Left lung (tissue), 10 donors: ENCODE data around the gene KLC1. TPM values are rescaled to one million over a fixed set of nuclear protein-coding genes. Genes with fewer than 3 reads are reported as not detected.

Source experiments
- ATAC-seq: fragments of 200-7000 bp; cut with Tn5 transposase; one replicate; pipeline ENCODE4 v1.9.1; 2020; ENCODE audit warnings: moderate library complexity
- DNase-seq, 4 donors: peaks; one replicate each; pipeline ENCODE4 v3.0.0-alpha.2; 2013 to 2020
- H3K27ac ChIP-seq, 2 donors: fragments of 200-600 bp; sonication (generic) in 1 of 2; one replicate each; pipeline versions ENCODE4 v1.5.0 to v1.8.0; 2020 to 2021
- H3K27me3 ChIP-seq, 2 donors: fragments of 200-600 bp; sonication (generic) in 1 of 2; one replicate each; pipeline versions ENCODE4 v1.5.0 to v1.8.0; 2020 to 2021
- H3K36me3 ChIP-seq, 2 donors: fragments of 200-600 bp; sonication (generic) in 1 of 2; one replicate each; pipeline versions ENCODE4 v1.5.0 to v1.8.0; 2020 to 2021
- H3K4me1 ChIP-seq, 2 donors: fragments of 200-600 bp; one replicate each; pipeline ENCODE4 v1.8.0; 2021
- H3K4me3 ChIP-seq, 2 donors: fragments of 200-600 bp; sonication (generic) in 1 of 2; one replicate each; pipeline versions ENCODE4 v1.5.0 to v1.8.0; 2020 to 2021; ENCODE audit warnings: mild to moderate bottlenecking in 1 of 2
- H3K9me3 ChIP-seq, 2 donors: fragments of 200-600 bp; sonication (generic) in 1 of 2; one replicate each; pipeline versions ENCODE4 v1.5.0 to v1.8.0; 2020 to 2021
- intact Hi-C, 2 donors: fragments of 100-400 bp; cut with DNase I; formaldehyde crosslinking; loops; one replicate each; pipeline versions ENCODE4 v1.11.2 to v1.14.2; 2022
- polyA plus RNA-seq, 6 donors: library from polyadenylated mRNA; unstranded; fragments of 120-200 nt; gene quantifications; one replicate each; pipeline ENCODE4 v1.2.1, GENCODE V29; 2013; ENCODE audit not compliant: insufficient read length in 6 of 6
- total RNA-seq, 2 donors: library from RNA; stranded (reverse); fragmentation: NEBNext Ultra II Directional; extraction: Animal tissue kit (Norgen Biotek cat#: 25700); gene quantifications; one replicate each; pipeline ENCODE4 v1.2.1, GENCODE V29; 2021
- TF ChIP-seq, protein P1 (sequence below), 2 donors: fragments of 200-600 bp; sonication (generic) in 1 of 2; IDR thresholded peaks; one replicate each; pipeline versions ENCODE4 v1.5.0 to v1.8.0; 2021; ENCODE audit warnings: antibody characterized with exemption in 2 of 2
- donor health status: DM: no; HTN: yes; CAD: no.
- donor health status: DM: no; HTN: no; CAD: no.

KLC1 gene
- total and polyA plus RNA-seq, 8 donors, result 126 to 185 (median 156) TPM

DNA sequence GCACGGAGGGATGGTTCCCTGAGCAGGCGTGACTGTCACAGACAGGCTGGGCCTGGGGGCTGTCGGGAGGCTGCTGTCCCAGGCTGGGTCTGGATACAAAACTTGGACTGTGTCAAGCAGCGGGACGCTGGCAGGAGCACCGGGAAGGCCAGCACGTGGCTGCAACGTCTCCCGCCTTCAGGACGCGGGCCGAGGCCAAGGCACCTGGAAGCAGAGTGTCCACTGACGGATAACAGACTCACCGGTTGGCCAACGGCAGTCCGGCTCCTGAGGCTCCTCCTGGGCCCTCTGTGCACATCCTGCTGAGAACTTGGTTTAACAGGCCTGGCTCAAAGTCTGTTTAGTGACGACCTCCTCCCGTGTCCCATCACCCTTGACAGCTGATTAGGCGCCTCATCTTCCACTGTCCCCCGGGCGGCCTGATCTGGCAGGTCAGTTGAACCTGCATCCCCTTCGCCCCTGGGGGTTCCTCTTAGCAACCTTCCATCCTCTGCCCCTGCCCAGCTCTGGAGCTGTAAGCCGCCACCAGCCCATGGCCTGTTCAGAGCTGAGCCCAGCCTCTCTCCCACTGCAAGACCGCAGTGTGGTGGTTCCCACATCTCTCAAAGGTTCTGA, 83.7 kb downstream of the KLC1 start:
- TF ChIP-seq, protein P1, sequence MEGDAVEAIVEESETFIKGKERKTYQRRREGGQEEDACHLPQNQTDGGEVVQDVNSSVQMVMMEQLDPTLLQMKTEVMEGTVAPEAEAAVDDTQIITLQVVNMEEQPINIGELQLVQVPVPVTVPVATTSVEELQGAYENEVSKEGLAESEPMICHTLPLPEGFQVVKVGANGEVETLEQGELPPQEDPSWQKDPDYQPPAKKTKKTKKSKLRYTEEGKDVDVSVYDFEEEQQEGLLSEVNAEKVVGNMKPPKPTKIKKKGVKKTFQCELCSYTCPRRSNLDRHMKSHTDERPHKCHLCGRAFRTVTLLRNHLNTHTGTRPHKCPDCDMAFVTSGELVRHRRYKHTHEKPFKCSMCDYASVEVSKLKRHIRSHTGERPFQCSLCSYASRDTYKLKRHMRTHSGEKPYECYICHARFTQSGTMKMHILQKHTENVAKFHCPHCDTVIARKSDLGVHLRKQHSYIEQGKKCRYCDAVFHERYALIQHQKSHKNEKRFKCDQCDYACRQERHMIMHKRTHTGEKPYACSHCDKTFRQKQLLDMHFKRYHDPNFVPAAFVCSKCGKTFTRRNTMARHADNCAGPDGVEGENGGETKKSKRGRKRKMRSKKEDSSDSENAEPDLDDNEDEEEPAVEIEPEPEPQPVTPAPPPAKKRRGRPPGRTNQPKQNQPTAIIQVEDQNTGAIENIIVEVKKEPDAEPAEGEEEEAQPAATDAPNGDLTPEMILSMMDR (IDR thresholded peaks at IDR 0.05), result no peak
- Histone ChIP-seq H3K4me3 (no peak overlapping the region), H3K9me3 (no peaks in the 10 kb centered on the region), H3K27me3 (no peaks in the 10 kb centered on the region), H3K36me3 (peaks cover 0 to 20% of the 10 kb centered on the region in 2 donors), H3K4me1 (peaks cover 0 to 49% of the 10 kb centered on the region in 2 donors), H3K27ac (peak overlapping the region; percentile 36 to 57)
- intact Hi-C loops, result no loop called here
- DNase-seq (peak in 1 of 4 donors; percentile 80), ATAC-seq (no peak)

DNA sequence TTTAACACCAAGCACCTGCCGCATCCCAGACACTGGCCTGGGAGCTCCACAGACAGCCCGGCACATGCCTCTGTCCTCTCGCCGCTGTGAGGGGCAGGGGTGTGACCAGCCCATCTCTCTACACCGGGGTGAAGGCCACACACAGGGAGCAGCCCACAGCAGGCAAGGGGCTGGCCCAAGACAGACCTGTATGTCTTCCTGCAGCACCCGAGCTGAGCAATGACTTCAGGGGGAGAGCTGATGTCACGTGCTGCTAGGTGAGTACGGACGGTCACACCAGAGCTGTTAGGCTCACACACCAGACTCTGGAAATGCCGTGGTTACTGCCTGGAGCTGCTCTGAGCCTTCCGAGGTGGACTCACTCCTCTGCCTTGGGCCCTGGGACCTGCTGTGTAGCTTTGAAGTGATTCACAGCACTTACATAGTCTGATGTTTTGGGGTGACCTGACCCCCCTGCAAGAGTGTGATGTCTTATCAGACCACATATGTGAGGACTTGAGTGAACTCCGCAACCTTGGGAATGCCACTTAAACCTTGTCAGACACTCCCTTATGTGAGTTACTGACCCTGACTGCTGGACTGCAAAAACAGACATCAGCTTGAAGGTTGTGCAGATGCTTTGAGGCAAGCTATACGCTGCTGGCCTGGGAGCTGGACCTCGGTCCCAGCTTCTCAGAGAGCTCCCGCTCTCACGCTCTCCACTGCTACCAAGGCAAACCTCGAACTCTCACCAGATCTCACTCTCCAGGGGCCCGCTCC, 84.5 kb downstream of the KLC1 start:
- Histone ChIP-seq H3K36me3 (peaks cover 0 to 12% of the 10 kb centered on the region in 2 donors), H3K27ac (no peak overlapping the region), H3K27me3 (no peaks in the 10 kb centered on the region), H3K9me3 (no peaks in the 10 kb centered on the region), H3K4me1 (peaks cover 0 to 55% of the 10 kb centered on the region in 2 donors), H3K4me3 (no peak overlapping the region)
- ATAC-seq (no peak), DNase-seq (no peak)
- TF ChIP-seq, protein P1 (IDR thresholded peaks at IDR 0.05), result no peak
- intact Hi-C loops, result no loop called here

DNA sequence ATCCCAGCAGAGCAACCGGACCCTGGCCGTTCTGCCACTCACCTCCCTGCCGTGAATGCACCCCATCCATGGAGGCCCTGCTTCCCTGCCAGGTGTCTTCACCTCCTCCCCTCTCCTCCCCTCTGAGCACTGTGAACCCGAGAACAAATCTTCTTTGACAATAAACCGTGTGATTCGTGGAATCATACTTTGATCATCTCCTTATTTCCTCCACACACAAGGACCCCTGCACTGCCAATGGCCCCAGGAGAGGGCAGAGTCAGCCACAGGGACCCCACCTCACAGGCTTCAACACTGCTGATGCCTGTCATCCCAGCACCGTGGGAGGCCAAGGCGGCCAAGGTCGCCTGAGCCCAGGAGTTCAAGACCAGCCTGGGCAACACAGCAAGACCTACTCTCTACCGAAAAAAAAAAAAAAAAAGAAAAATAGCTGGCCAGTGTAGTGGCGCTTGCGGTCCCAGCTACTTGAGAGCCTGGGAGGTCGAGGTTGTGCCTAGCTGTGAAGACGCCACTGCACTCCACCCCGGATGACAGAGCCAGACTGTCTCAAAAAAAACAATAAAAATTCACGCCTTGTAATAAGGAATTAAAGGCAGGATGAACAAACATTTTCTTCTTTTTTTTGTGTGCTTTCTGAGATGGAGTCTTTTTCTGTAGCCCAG, 85.2 kb downstream of the KLC1 start:
- peaks cover 0 to 8% of the 10 kb centered on the region in 2 donors for H3K36me3 ChIP-seq
- ATAC-seq, result no peak
- DNase-seq, result no peak
- intact Hi-C loops, result no loop called here
- peaks cover 5 to 56% of the 10 kb centered on the region in 2 donors for H3K4me1 ChIP-seq
- no peaks in the 10 kb centered on the region for H3K9me3 ChIP-seq
- peak overlapping the region in 1 of 2 donors; percentile 77 for H3K4me3 ChIP-seq
- TF ChIP-seq, protein P1 (IDR thresholded peaks at IDR 0.05), result no peak
- no peaks in the 10 kb centered on the region for H3K27me3 ChIP-seq
- H3K27ac ChIP-seq, result no peak overlapping the region

DNA sequence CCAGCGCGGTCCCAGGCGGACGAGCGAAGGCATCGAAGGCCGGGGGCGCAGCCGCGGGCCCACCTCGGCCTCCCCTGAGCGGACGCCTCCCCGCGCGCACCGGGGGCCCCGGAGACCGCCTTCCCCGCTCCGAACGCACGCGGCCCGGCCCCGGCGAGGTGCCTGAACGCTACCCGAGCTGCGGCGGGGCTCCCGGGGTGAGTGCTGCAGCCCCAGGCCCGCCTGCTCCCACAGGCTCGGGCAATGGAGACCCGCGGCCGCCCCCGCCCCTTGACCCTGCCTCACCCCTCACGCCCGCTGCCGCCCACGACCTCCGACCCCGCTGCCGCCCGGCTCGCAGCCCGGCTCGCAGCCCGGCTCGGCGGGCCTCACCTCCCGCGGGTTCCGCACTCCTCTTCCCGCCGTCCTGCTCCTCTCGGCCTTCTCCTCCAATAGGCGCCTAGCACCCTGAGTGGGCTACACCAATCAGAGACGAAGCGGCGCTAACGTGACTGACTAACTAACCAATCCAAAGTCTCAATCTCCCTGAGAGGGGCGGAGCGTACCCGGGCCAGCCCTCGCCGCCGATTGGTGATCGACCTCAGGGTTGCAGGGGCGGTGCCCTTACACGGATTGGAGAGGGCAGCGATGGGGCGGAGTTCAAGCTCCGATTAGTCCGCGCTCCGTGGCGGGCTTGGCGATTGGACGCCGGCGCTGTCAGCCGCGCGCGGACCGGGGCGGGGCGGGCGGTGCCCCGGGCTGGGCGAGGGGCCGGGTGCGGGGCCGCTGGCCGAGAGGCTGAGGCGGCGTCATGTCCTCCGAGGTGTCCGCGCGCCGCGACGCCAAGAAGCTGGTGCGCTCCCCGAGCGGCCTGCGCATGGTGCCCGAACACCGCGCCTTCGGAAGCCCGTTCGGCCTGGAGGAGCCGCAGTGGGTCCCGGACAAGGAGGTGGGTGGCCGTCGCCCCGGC, 86.3 kb downstream of the KLC1 start, which contains the start of the genes XRCC3 and ZFYVE21:
TSS of gene XRCC3 (minus strand) at position 400 of the 949 bp plus-strand sequence. CDS start 4,364 bp downstream, outside the sequence.
TSS of gene ZFYVE21 (plus strand) at position 759 of the 949 bp plus-strand sequence. CDS start at position 791, 32 bp downstream.
- TF ChIP-seq, protein P1 (IDR thresholded peaks at IDR 0.05), result no peak
- Histone ChIP-seq H3K4me3 (peak within 1 kb of the TSS; percentile 77 to 81), H3K36me3 (no peaks in the 10 kb centered on the region), H3K27ac (peak within 1 kb of the TSS; percentile 65 to 79), H3K9me3 (no peaks in the 10 kb centered on the region), H3K27me3 (no peaks in the 10 kb centered on the region), H3K4me1 (peaks cover 5 to 56% of the 10 kb centered on the region in 2 donors)
- ATAC-seq, result peak; percentile 96
- intact Hi-C loops, result no loop called here
- peak; percentile 97 to 100 (median 99) for DNase-seq
